HEK293T (cell line): ENCODE data around the gene GGTLC3.
"Not testable (repeated sequence)": the region's sequence is repeated elsewhere in the genome, so short reads cannot be mapped to it uniquely, and the experiment has no call there.

Source experiments
- CTCF ChIA-PET: fragments of 350-600 bp; formaldehyde crosslinking; extraction: SDS; loops from one replicate; lab custom pipeline; 2021; ENCODE audit warnings: antibody characterized with exemption, inconsistent platforms; lab: Yijun Ruan, JAX
- POLR2A ChIA-PET: fragments of 350-600 bp; formaldehyde crosslinking; extraction: SDS; loops from one replicate; lab custom pipeline; 2020; ENCODE audit warnings: antibody characterized with exemption, inconsistent platforms; lab: Yijun Ruan, JAX
- DNase-seq: peaks from one replicate; pipeline ENCODE4 v3.0.0; 2012; ENCODE audit warnings: mixed read lengths; ENCODE audit errors: extremely low spot score

Gene GGTLC3

GRCh38 chr22:18518061-18518460 lies at the start of gene GGTLC3:
Gene GGTLC3, minus strand, starts transcription at chr22:18518161. Its CDS starts 264 bp downstream, at chr22:18517897.
- POLR2A ChIA-PET, CTCF ChIA-PET, DNase-seq: not testable (repeated sequence)

- DNase-seq, POLR2A ChIA-PET, CTCF ChIA-PET: not testable (repeated sequence)
Observed at GRCh38 chr22:18560099-18560974, 42.4 kb upstream of the GGTLC3 start.

GRCh38 chr22:18558939-18559338 lies 41.0 kb upstream of the GGTLC3 start:
- CTCF ChIA-PET, POLR2A ChIA-PET, DNase-seq: not testable (repeated sequence)

GRCh38 chr22:18558516-18558915 lies 40.6 kb upstream of the GGTLC3 start:
- CTCF ChIA-PET, DNase-seq, POLR2A ChIA-PET: not testable (repeated sequence)

- CTCF ChIA-PET, POLR2A ChIA-PET, DNase-seq: not testable (repeated sequence)
Observed at GRCh38 chr22:18554280-18555256, 36.6 kb upstream of the GGTLC3 start.

- DNase-seq, POLR2A ChIA-PET, CTCF ChIA-PET: not testable (repeated sequence)
Observed at GRCh38 chr22:18552839-18553597, 35.1 kb upstream of the GGTLC3 start.

GRCh38 chr22:18551046-18551445 lies 33.1 kb upstream of the GGTLC3 start:
- POLR2A ChIA-PET, DNase-seq, CTCF ChIA-PET: not testable (repeated sequence)

GRCh38 chr22:18549458-18550179 lies 31.7 kb upstream of the GGTLC3 start:
- DNase-seq, POLR2A ChIA-PET, CTCF ChIA-PET: not testable (repeated sequence)

- POLR2A ChIA-PET, DNase-seq, CTCF ChIA-PET: not testable (repeated sequence)
Observed at GRCh38 chr22:18544615-18545014, 26.7 kb upstream of the GGTLC3 start.

GRCh38 chr22:18543400-18543799 lies 25.4 kb upstream of the GGTLC3 start:
- POLR2A ChIA-PET, DNase-seq, CTCF ChIA-PET: not testable (repeated sequence)

- POLR2A ChIA-PET, DNase-seq, CTCF ChIA-PET: not testable (repeated sequence)
Observed at GRCh38 chr22:18539994-18540393, 22.0 kb upstream of the GGTLC3 start.

GRCh38 chr22:18534315-18534714 lies 16.4 kb upstream of the GGTLC3 start:
- POLR2A ChIA-PET, DNase-seq, CTCF ChIA-PET: not testable (repeated sequence)

GRCh38 chr22:18533633-18534032 lies 15.7 kb upstream of the GGTLC3 start:
- DNase-seq, POLR2A ChIA-PET, CTCF ChIA-PET: not testable (repeated sequence)

- CTCF ChIA-PET, POLR2A ChIA-PET, DNase-seq: not testable (repeated sequence)
Observed at GRCh38 chr22:18529416-18530145, 11.6 kb upstream of the GGTLC3 start.

- CTCF ChIA-PET, POLR2A ChIA-PET, DNase-seq: not testable (repeated sequence)
Observed at GRCh38 chr22:18528597-18529415, 10.8 kb upstream of the GGTLC3 start.
